Ascending aorta (tissue), 2 donors: Measurements from ENCODE around the gene IDS. TPM values are rescaled to one million over a fixed set of nuclear protein-coding genes. Genes with fewer than 3 reads are reported as not detected.

ENCODE experiments used
- DNase-seq, 2 donors: peaks; one replicate each; pipeline ENCODE4 v3.0.0-alpha.2; 2019; ENCODE audit warnings: low spot score in 2 of 2
- H3K27ac ChIP-seq, 2 donors: fragments of 200-600 bp; sonication (generic); one replicate each; pipeline ENCODE4 v1.5.1; 2016 to 2017; ENCODE audit warnings: mild to moderate bottlenecking in 1 of 2
- H3K27me3 ChIP-seq: fragments of 200-600 bp; sonication (generic); one replicate; pipeline ENCODE4 v1.5.1; 2017
- H3K36me3 ChIP-seq, 2 donors: fragments of 200-600 bp; sonication (generic); one replicate each; pipeline ENCODE4 v1.5.1; 2016
- H3K4me1 ChIP-seq, 2 donors: fragments of 200-600 bp; sonication (generic); one replicate each; pipeline ENCODE4 v1.5.1; 2016 to 2017; ENCODE audit warnings: mild to moderate bottlenecking in 1 of 2
- H3K4me3 ChIP-seq, 2 donors: fragments of 200-600 bp; sonication (generic); one replicate each; pipeline ENCODE4 v1.5.1; 2016 to 2017; ENCODE audit warnings: mild to moderate bottlenecking in 1 of 2
- H3K9me3 ChIP-seq, 2 donors: fragments of 200-600 bp; sonication (generic); one replicate each; pipeline ENCODE4 v1.5.1; 2016
- CTCF ChIP-seq, 3 experiments: fragments of 200-600 bp in 2 of 3; fragments of 450-650 bp in 1 of 3; sonication (generic) in 2 of 3; IDR thresholded peaks; one replicate each; pipeline ENCODE4 v1.5.1; 2016 to 2019; ENCODE audit warnings: antibody characterized with exemption in 3 of 3, mild to moderate bottlenecking in 1 of 3, moderate library complexity in 1 of 3
- intact Hi-C: fragments of 100-400 bp; cut with DNase I; formaldehyde crosslinking; loops from one replicate; pipeline ENCODE4 v1.15.1; 2023
- total RNA-seq: library from RNA; depleted of rRNA; stranded (reverse); fragments of >200 nt; gene quantifications from one replicate; pipeline ENCODE4 v1.1.0, GENCODE V29; 2016

Gene IDS
- total RNA-seq, 1 donor from 2014 or later, result 82.7 TPM

- Histone ChIP-seq H3K4me1 (no peaks in the 10 kb centered on the region), H3K36me3 (no peaks in the 10 kb centered on the region)
These were observed 35.7 kb downstream of the IDS start for GRCh38 chrX:149469406-149469805.

GRCh38 chrX:149467920-149468319, 37.2 kb downstream of the IDS start:
- no peaks in the 10 kb centered on the region for H3K27me3 ChIP-seq
- H3K4me1 ChIP-seq, result no peaks in the 10 kb centered on the region
- no peak for TF ChIP-seq CTCF (IDR thresholded peaks at IDR 0.05)
- H3K9me3 ChIP-seq, result no peaks in the 10 kb centered on the region
- H3K36me3 ChIP-seq, result no peaks in the 10 kb centered on the region
- DNase-seq, result no peak
- intact Hi-C loops, result no loop called here
- H3K4me3 ChIP-seq, result no peak overlapping the region
- H3K27ac ChIP-seq, result no peak overlapping the region

More at GRCh38 chrX:149469406-149469805, 35.7 kb downstream of the IDS start:
- Histone ChIP-seq H3K4me3 (no peak overlapping the region), H3K27ac (no peak overlapping the region), H3K27me3 (no peaks in the 10 kb centered on the region), H3K9me3 (no peaks in the 10 kb centered on the region)
- intact Hi-C loops, result no loop called here
- DNase-seq, result no peak
- TF ChIP-seq CTCF (IDR thresholded peaks at IDR 0.05), result no peak

GRCh38 chrX:149467461-149467860, 37.6 kb downstream of the IDS start:
- intact Hi-C loops, result no loop called here
- DNase-seq, result no peak
- Histone ChIP-seq H3K4me3 (no peak overlapping the region), H3K9me3 (no peaks in the 10 kb centered on the region), H3K4me1 (no peaks in the 10 kb centered on the region), H3K36me3 (no peaks in the 10 kb centered on the region), H3K27me3 (no peaks in the 10 kb centered on the region), H3K27ac (no peak overlapping the region)
- TF ChIP-seq CTCF (IDR thresholded peaks at IDR 0.05), result no peak

- DNase-seq, result no peak
- H3K36me3 ChIP-seq, result no peaks in the 10 kb centered on the region
- no peaks in the 10 kb centered on the region for H3K27me3 ChIP-seq
- H3K9me3 ChIP-seq, result no peaks in the 10 kb centered on the region
- intact Hi-C loops, result no loop called here
- no peak overlapping the region for H3K4me3 ChIP-seq
- no peak for TF ChIP-seq CTCF (IDR thresholded peaks at IDR 0.05)
- H3K4me1 ChIP-seq, result no peaks in the 10 kb centered on the region
- H3K27ac ChIP-seq, result no peak overlapping the region
These were observed 42.3 kb downstream of the IDS start for GRCh38 chrX:149462849-149463248.

GRCh38 chrX:149461746-149462145, 43.4 kb downstream of the IDS start:
- Histone ChIP-seq H3K4me3 (no peak overlapping the region), H3K36me3 (no peaks in the 10 kb centered on the region), H3K27me3 (no peaks in the 10 kb centered on the region), H3K9me3 (no peaks in the 10 kb centered on the region), H3K27ac (no peak overlapping the region), H3K4me1 (no peaks in the 10 kb centered on the region)
- DNase-seq, result no peak
- no peak for TF ChIP-seq CTCF (IDR thresholded peaks at IDR 0.05)
- intact Hi-C loops, result no loop called here

GRCh38 chrX:149458586-149458985, 46.5 kb downstream of the IDS start:
- Histone ChIP-seq H3K4me3 (no peak overlapping the region), H3K36me3 (no peaks in the 10 kb centered on the region), H3K9me3 (no peaks in the 10 kb centered on the region), H3K27ac (no peak overlapping the region), H3K27me3 (no peaks in the 10 kb centered on the region), H3K4me1 (no peaks in the 10 kb centered on the region)
- TF ChIP-seq CTCF (IDR thresholded peaks at IDR 0.05), result no peak
- intact Hi-C loops, result no loop called here
- DNase-seq, result no peak
